Lung (tissue), 12 donors: ENCODE data around the gene CYTH1. TPM values are rescaled to one million over a fixed set of nuclear protein-coding genes. Genes with fewer than 3 reads are reported as not detected.

Experiments
- ATAC-seq: fragments of 200-7000 bp; cut with Tn5 transposase; one replicate; pipeline ENCODE4 v1.9.1; 2020; ENCODE audit warnings: moderate number of reproducible peaks; ENCODE audit not compliant: insufficient read depth, low FRiP score
- DNase-seq, 3 donors: peaks; one replicate each; pipeline ENCODE4 v3.0.0-alpha.2; 2013 to 2017
- H3K27ac ChIP-seq, 2 donors: one replicate each; pipeline ENCODE4 v1.5.1; 2013; ENCODE audit warnings: mild to moderate bottlenecking in 2 of 2, moderate library complexity in 2 of 2, control low read depth in 1 of 2, inconsistent platforms in 1 of 2, low read depth in 1 of 2, low read length in 1 of 2
- H3K27me3 ChIP-seq, 3 donors: one replicate each; pipeline ENCODE4 v1.5.1; 2013; ENCODE audit warnings: low read length in 2 of 3; ENCODE audit not compliant: control insufficient read depth in 3 of 3, insufficient read depth in 3 of 3
- H3K36me3 ChIP-seq, 4 donors: one replicate each; pipeline ENCODE4 v1.5.1; 2013; ENCODE audit warnings: low read length in 4 of 4, mild to moderate bottlenecking in 1 of 4, moderate library complexity in 1 of 4; ENCODE audit not compliant: control insufficient read depth in 4 of 4, insufficient read depth in 4 of 4
- H3K4me1 ChIP-seq, 5 donors: one replicate each; pipeline ENCODE4 v1.5.1; 2013; ENCODE audit warnings: low read length in 5 of 5, mild to moderate bottlenecking in 2 of 5, moderate library complexity in 1 of 5; ENCODE audit not compliant: control insufficient read depth in 5 of 5, insufficient read depth in 5 of 5
- H3K4me3 ChIP-seq: one replicate; pipeline ENCODE4 v1.5.1; 2013; ENCODE audit warnings: mild to moderate bottlenecking, control low read depth, moderate library complexity
- H3K9ac ChIP-seq, 2 donors: one replicate each; pipeline ENCODE4 v1.5.1; 2013; ENCODE audit warnings: low read length in 2 of 2, control low read depth in 1 of 2; ENCODE audit not compliant: insufficient read depth in 1 of 2
- H3K9me3 ChIP-seq, 4 donors: one replicate each; pipeline ENCODE4 v1.5.1; 2013; ENCODE audit warnings: low read length in 3 of 4, mild to moderate bottlenecking in 1 of 4, moderate library complexity in 1 of 4; ENCODE audit not compliant: control insufficient read depth in 4 of 4, insufficient read depth in 3 of 4
- CTCF ChIP-seq: IDR thresholded peaks from 2 replicates; pipeline ENCODE4 v1.5.1; 2012; ENCODE audit warnings: mild to moderate bottlenecking; ENCODE audit errors: control extremely low read depth, extremely low read depth
- WGBS, 2 donors: extraction: QIAGEN DNeasy Blood & Tissue Kit; methylation state at CpG; one replicate each; pipeline ENCODE4 v1.1.7; 2013; 5-methylcytosine and 5-hydroxymethylcytosine counted together
- polyA plus RNA-seq, 2 donors: library from polyadenylated mRNA; stranded (reverse); fragments of 200-250 nt; gene quantifications; one replicate each; pipeline ENCODE4 v1.2.1, GENCODE V29; 2013
- total RNA-seq, 2 donors: library from RNA; depleted of rRNA in 1 of 2; stranded (reverse); fragments of >200 nt in 1 of 2; gene quantifications; one replicate each; pipeline ENCODE4 v1.2.1, GENCODE V29; 2014 to 2021
- donor health status: control.
- donor health status: control.
- donor health status: Bipolar disorder and iron deficiency.
- donor health status: healthy.
- donor health status: DM: yes; HTN: yes; CAD: no.

CYTH1 gene
- total and polyA plus RNA-seq, 4 donors = 50.5 to 97.2 (median 76.0) TPM

- Histone ChIP-seq H3K9ac (no peak overlapping the region), H3K9me3 (no peaks in the 10 kb centered on the region), H3K4me3 (no peak overlapping the region), H3K4me1 (peaks cover 0 to 21% (median 3%) of the 10 kb centered on the region in 5 donors), H3K36me3 (no peaks in the 10 kb centered on the region), H3K27me3 (no peaks in the 10 kb centered on the region), H3K27ac (peak overlapping the region in 1 of 2 donors; percentile 3)
- ATAC-seq (no peak), DNase-seq (no peak)
- 64 to 72% methylated on average over 12 of the region's 12 CpGs for WGBS, 2 donors
- no peak for TF ChIP-seq CTCF
These were observed 35.7 kb downstream of the CYTH1 start for GRCh38 chr17:78746263-78746948.

- DNase-seq = peak in 2 of 3 donors; percentile 55 to 70
- Histone ChIP-seq H3K27me3 (no peaks in the 10 kb centered on the region), H3K36me3 (no peaks in the 10 kb centered on the region), H3K9ac (no peak overlapping the region), H3K27ac (no peak overlapping the region), H3K9me3 (no peaks in the 10 kb centered on the region), H3K4me1 (peaks cover 0 to 21% (median 3%) of the 10 kb centered on the region in 5 donors), H3K4me3 (no peak overlapping the region)
- no peak for ATAC-seq
- WGBS, 2 donors = 61 to 73% methylated on average over 12 of the region's 12 CpGs
- TF ChIP-seq CTCF = peak; percentile 31
These were observed 36.5 kb downstream of the CYTH1 start for GRCh38 chr17:78745407-78746088.

- DNase-seq (no peak), ATAC-seq (no peak)
- Histone ChIP-seq H3K27ac (no peak overlapping the region), H3K4me3 (no peak overlapping the region), H3K36me3 (no peaks in the 10 kb centered on the region), H3K4me1 (peaks cover 0 to 32% (median 0%) of the 10 kb centered on the region in 5 donors), H3K9ac (no peak overlapping the region), H3K9me3 (no peaks in the 10 kb centered on the region), H3K27me3 (no peaks in the 10 kb centered on the region)
- WGBS, 2 donors = 86 to 93% methylated on average over 5 of the region's 5 CpGs
- no peak for TF ChIP-seq CTCF
These were observed 39.2 kb downstream of the CYTH1 start for GRCh38 chr17:78742901-78743300.
